Astrocyte (in vitro differentiated cells and primary cell): ENCODE measurements around the gene PDE11A.

Source experiments
- EZH2 ChIP-seq: IDR thresholded peaks from 2 replicates; pipeline ENCODE4 v1.6.1; 2012; ENCODE audit warnings: mild to moderate bottlenecking, low read length, inconsistent platforms; ENCODE audit not compliant: insufficient read depth
- TF ChIP-seq, protein P1 (sequence below): IDR thresholded peaks from 2 replicates; pipeline ENCODE4 v1.5.1; 2011; ENCODE audit warnings: low read depth, mild to moderate bottlenecking, inconsistent platforms, low read length, moderate library complexity; ENCODE audit not compliant: insufficient read depth

DNA sequence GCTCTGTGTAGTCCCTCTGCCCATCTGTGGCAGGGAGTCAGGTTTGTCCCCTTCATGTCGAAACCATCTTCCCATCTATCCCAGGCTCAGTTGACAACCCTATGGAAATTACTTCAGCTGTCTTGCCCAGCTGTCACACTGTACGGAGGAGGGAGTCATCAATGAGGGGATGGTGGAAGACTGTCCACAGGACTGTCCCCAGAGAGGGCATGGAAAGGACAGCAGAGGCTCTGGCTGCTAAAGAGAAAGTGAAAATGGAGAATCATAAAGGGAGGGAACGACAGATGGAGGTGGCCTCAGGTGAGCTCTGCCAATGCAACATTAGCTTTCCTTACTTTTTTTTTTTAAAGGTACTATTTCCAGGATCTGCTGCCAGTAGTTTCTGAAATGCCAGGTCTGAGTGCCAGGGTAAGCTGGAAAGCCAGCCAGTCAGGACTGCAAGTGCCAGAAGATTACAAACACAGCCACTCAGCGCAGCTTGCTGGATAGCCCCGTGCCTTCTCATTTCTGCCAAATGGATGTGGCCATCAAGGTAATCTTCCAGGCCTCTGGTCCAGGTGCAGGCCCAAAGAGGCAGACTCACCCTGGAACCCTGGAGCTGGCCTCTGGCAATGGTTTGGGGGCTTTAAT lies 487.2 kb downstream of the PDE11A start:
- TF ChIP-seq, protein P1, sequence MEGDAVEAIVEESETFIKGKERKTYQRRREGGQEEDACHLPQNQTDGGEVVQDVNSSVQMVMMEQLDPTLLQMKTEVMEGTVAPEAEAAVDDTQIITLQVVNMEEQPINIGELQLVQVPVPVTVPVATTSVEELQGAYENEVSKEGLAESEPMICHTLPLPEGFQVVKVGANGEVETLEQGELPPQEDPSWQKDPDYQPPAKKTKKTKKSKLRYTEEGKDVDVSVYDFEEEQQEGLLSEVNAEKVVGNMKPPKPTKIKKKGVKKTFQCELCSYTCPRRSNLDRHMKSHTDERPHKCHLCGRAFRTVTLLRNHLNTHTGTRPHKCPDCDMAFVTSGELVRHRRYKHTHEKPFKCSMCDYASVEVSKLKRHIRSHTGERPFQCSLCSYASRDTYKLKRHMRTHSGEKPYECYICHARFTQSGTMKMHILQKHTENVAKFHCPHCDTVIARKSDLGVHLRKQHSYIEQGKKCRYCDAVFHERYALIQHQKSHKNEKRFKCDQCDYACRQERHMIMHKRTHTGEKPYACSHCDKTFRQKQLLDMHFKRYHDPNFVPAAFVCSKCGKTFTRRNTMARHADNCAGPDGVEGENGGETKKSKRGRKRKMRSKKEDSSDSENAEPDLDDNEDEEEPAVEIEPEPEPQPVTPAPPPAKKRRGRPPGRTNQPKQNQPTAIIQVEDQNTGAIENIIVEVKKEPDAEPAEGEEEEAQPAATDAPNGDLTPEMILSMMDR, result no peak
- no peak for TF ChIP-seq EZH2
